Measurements from ENCODE around the gene ADTRP. TPM values are rescaled to one million over a fixed set of nuclear protein-coding genes. Genes with fewer than 3 reads are reported as not detected.

ADTRP gene
- total RNA-seq, 1 experiment from 2014 or later: 5.2 TPM

- H3K4me1 Mint-ChIP-seq (ENCODE audit: low read depth, unreplicated experiment): peaks cover 19% of the 10 kb centered on the region
Observed at GRCh38 chr6:11748591-11749210, 29.9 kb downstream of the ADTRP start.

GRCh38 chr6:11747021-11747420 lies 31.6 kb downstream of the ADTRP start:
- H3K36me3 Mint-ChIP-seq (ENCODE audit: insufficient read depth, unreplicated experiment): no peaks in the 10 kb centered on the region
- intact Hi-C loops (cut with micrococcal nuclease; ENCODE audit: unreplicated experiment): no loop called here

More at GRCh38 chr6:11748591-11749210, 29.9 kb downstream of the ADTRP start:
- Mint-ChIP-seq H3K27me3 (ENCODE audit: insufficient read depth, unreplicated experiment) (no peaks in the 10 kb centered on the region), H3K36me3 (ENCODE audit: insufficient read depth, unreplicated experiment) (no peaks in the 10 kb centered on the region), H3K27ac (ENCODE audit: unreplicated experiment) (no peak overlapping the region), H3K9me3 (ENCODE audit: unreplicated experiment) (peaks cover under 1% of the 10 kb centered on the region), H3K4me3 (ENCODE audit: unreplicated experiment) (no peak overlapping the region)
- no peak overlapping the region for H3K4me3 ChIP-seq (ENCODE audit: low read depth, low read length)
- TF ChIP-seq CTCF (IDR thresholded peaks at IDR 0.05; ENCODE audit: insufficient read depth in 1 of 2, low read depth in 1 of 2, low read length in 1 of 2, severe bottlenecking in 1 of 2, unreplicated experiment in 1 of 2): no peak
- DNase-seq: no peak
- H3K9me3 ChIP-seq: no peaks in the 10 kb centered on the region
- ChIA-PET CTCF (interaction anchor here (1.0 kb wide), 1 partner anchor 15 kb away, joined by 3 read pairs; no protein-coding TSS in a partner anchor), POLR2A (no interaction called here)
- no peaks in the 10 kb centered on the region for H3K36me3 ChIP-seq (ENCODE audit: control insufficient read depth, insufficient read depth, low read length)
- H3K4me1 ChIP-seq: peaks cover 27% of the 10 kb centered on the region
- intact Hi-C loops (cut with micrococcal nuclease; ENCODE audit: unreplicated experiment): no loop called here
- BruUV-seq (replicated peaks): no TSS peak
- H3K27me3 ChIP-seq (replicated peaks; ENCODE audit: control insufficient read depth, insufficient read depth, low read length): no peaks in the 10 kb centered on the region

GRCh38 chr6:11744753-11745152 lies 33.9 kb downstream of the ADTRP start:
- no TSS peak for BruUV-seq (replicated peaks)
- ChIA-PET CTCF (no interaction called here), POLR2A (no interaction called here)
- Mint-ChIP-seq H3K36me3 (ENCODE audit: insufficient read depth, unreplicated experiment) (no peaks in the 10 kb centered on the region), H3K27me3 (ENCODE audit: insufficient read depth, unreplicated experiment) (no peaks in the 10 kb centered on the region), H3K27ac (ENCODE audit: unreplicated experiment) (no peak overlapping the region), H3K9me3 (ENCODE audit: unreplicated experiment) (no peaks in the 10 kb centered on the region), H3K4me3 (ENCODE audit: unreplicated experiment) (no peak overlapping the region), H3K4me1 (ENCODE audit: low read depth, unreplicated experiment) (no peaks in the 10 kb centered on the region)
- no peaks in the 10 kb centered on the region for H3K36me3 ChIP-seq (ENCODE audit: control insufficient read depth, insufficient read depth, low read length)
- no peaks in the 10 kb centered on the region for H3K27me3 ChIP-seq (replicated peaks; ENCODE audit: control insufficient read depth, insufficient read depth, low read length)
- H3K4me1 ChIP-seq: peaks cover 4% of the 10 kb centered on the region
- DNase-seq: no peak
- intact Hi-C loops (cut with micrococcal nuclease; ENCODE audit: unreplicated experiment): no loop called here
- H3K4me3 ChIP-seq (ENCODE audit: low read depth, low read length): no peak overlapping the region
- no peak for TF ChIP-seq CTCF (IDR thresholded peaks at IDR 0.05; ENCODE audit: insufficient read depth in 1 of 2, low read depth in 1 of 2, low read length in 1 of 2, severe bottlenecking in 1 of 2, unreplicated experiment in 1 of 2)
- H3K9me3 ChIP-seq: no peaks in the 10 kb centered on the region

More at GRCh38 chr6:11747021-11747420, 31.6 kb downstream of the ADTRP start:
- no peak for TF ChIP-seq CTCF (IDR thresholded peaks at IDR 0.05; ENCODE audit: insufficient read depth in 1 of 2, low read depth in 1 of 2, low read length in 1 of 2, severe bottlenecking in 1 of 2, unreplicated experiment in 1 of 2)
- BruUV-seq (replicated peaks): no TSS peak
- H3K4me1 ChIP-seq: peaks cover 26% of the 10 kb centered on the region
- Mint-ChIP-seq H3K27ac (ENCODE audit: unreplicated experiment) (no peak overlapping the region), H3K4me1 (ENCODE audit: low read depth, unreplicated experiment) (peaks cover 18% of the 10 kb centered on the region), H3K4me3 (ENCODE audit: unreplicated experiment) (no peak overlapping the region), H3K27me3 (ENCODE audit: insufficient read depth, unreplicated experiment) (no peaks in the 10 kb centered on the region), H3K9me3 (ENCODE audit: unreplicated experiment) (no peaks in the 10 kb centered on the region)
- CTCF ChIA-PET: no interaction called here
- H3K9me3 ChIP-seq: no peaks in the 10 kb centered on the region
- H3K4me3 ChIP-seq (ENCODE audit: low read depth, low read length): no peak overlapping the region
- POLR2A ChIA-PET: no interaction called here
- no peaks in the 10 kb centered on the region for H3K36me3 ChIP-seq (ENCODE audit: control insufficient read depth, insufficient read depth, low read length)
- H3K27me3 ChIP-seq (replicated peaks; ENCODE audit: control insufficient read depth, insufficient read depth, low read length): no peaks in the 10 kb centered on the region
- DNase-seq: no peak

All from Caco-2 (cell line).